Endothelial cell of umbilical vein (primary cell): ENCODE results near the gene OPCML. TPM values are rescaled to one million over a fixed set of nuclear protein-coding genes. Genes with fewer than 3 reads are reported as not detected.

Experiments used
- BruUV-seq: library from RNA; stranded (reverse); fragments of 400-500 nt; replicated peaks from 2 replicates; lab custom pipeline; 2021; lab: Mats Ljungman, UMichigan
- CTCF ChIA-PET: fragments of 300-600, 350-600 bp; sonication (Branson Sonifier 250); formaldehyde crosslinking; loops from one replicate; lab custom pipeline; 2021; ENCODE audit warnings: antibody characterized with exemption, inconsistent platforms; lab: Charles Lee
- POLR2A ChIA-PET: fragments of 300-600, 350-600 bp; sonication (Branson Sonifier 250); formaldehyde crosslinking; loops from one replicate; lab custom pipeline; 2021; ENCODE audit warnings: antibody characterized with exemption, inconsistent platforms; lab: Charles Lee
- DNase-seq: peaks from one replicate; pipeline ENCODE4 v3.0.0-alpha.2; 2011; ENCODE audit warnings: low read depth, low spot score
- FAIRE-seq: peaks from 2 replicates; lab custom pipeline; 2011; peaks lifted over from hg19 to GRCh38; lab: Jason Lieb, UNC
- H2AFZ ChIP-seq: 2 replicates; pipeline ENCODE4 v1.6.0; 2012; ENCODE audit warnings: low read depth, low read length, control low read depth, inconsistent platforms
- H3K27ac ChIP-seq: 2 replicates; pipeline ENCODE4 v1.5.1; 2011; ENCODE audit warnings: low read depth, mild to moderate bottlenecking, control low read depth, low read length, moderate library complexity; ENCODE audit not compliant: insufficient read depth
- H3K27me3 ChIP-seq, 2 experiments: 2 replicates each; pipeline versions ENCODE4 v1.6.0 to v1.6.1; 2011; ENCODE audit warnings: low read length in 2 of 2, mixed read lengths in 1 of 2; ENCODE audit not compliant: control insufficient read depth in 2 of 2, insufficient read depth in 2 of 2
- H3K36me3 ChIP-seq, 2 experiments: 2 replicates in 1 of 2; 3 replicates in 1 of 2; pipeline ENCODE4 v1.5.1; 2011; ENCODE audit warnings: low read length in 2 of 2, mild to moderate bottlenecking in 1 of 2, moderate library complexity in 1 of 2; ENCODE audit not compliant: control insufficient read depth in 2 of 2, insufficient read depth in 2 of 2; ENCODE audit errors: extremely low read depth in 1 of 2
- H3K4me1 ChIP-seq: 3 replicates; pipeline ENCODE4 v1.5.1; 2011; ENCODE audit warnings: mild to moderate bottlenecking, low read length; ENCODE audit not compliant: control insufficient read depth, insufficient read depth; ENCODE audit errors: extremely low read depth
- H3K4me2 ChIP-seq: 2 replicates; pipeline ENCODE4 v1.6.1; 2011; ENCODE audit warnings: low read length, control low read depth, mixed read lengths; ENCODE audit not compliant: insufficient read depth
- H3K4me3 ChIP-seq, 3 experiments: fragments of 200-600 bp in 1 of 3; sonication (generic), shearing (Covaris generic) in 1 of 3; replicated peaks in 1 of 3; 2 replicates each; pipeline ENCODE4 v1.5.1; 2011 to 2016; ENCODE audit warnings: control low read depth in 3 of 3, low read length in 3 of 3, mild to moderate bottlenecking in 2 of 3, inconsistent platforms in 1 of 3, low read depth in 1 of 3, moderate library complexity in 1 of 3; ENCODE audit not compliant: insufficient read depth in 1 of 3
- H3K79me2 ChIP-seq: 2 replicates; pipeline ENCODE4 v1.6.0; 2012; ENCODE audit warnings: low read length, inconsistent platforms; ENCODE audit not compliant: control insufficient read depth, insufficient read depth
- H3K9ac ChIP-seq: replicated peaks from 2 replicates; pipeline ENCODE3; 2011; ENCODE audit warnings: low read length, control low read depth; ENCODE audit not compliant: insufficient read depth; ENCODE audit errors: extremely low read depth
- H3K9me1 ChIP-seq: replicated peaks from 3 replicates; pipeline ENCODE4 v1.6.0; 2011; ENCODE audit warnings: mild to moderate bottlenecking, low read length; ENCODE audit not compliant: control insufficient read depth, insufficient read depth; ENCODE audit errors: extremely low read depth
- H3K9me3 ChIP-seq: replicated peaks from 2 replicates; pipeline ENCODE4 v1.5.1; 2012; ENCODE audit warnings: low read length, inconsistent platforms; ENCODE audit not compliant: control insufficient read depth, insufficient read depth
- H4K20me1 ChIP-seq: replicated peaks from 2 replicates; pipeline ENCODE3; 2011; ENCODE audit warnings: mild to moderate bottlenecking, low read length; ENCODE audit not compliant: control insufficient read depth, insufficient read depth; ENCODE audit errors: extremely low read depth
- EZH2 ChIP-seq: IDR thresholded peaks from 2 replicates; pipeline ENCODE4 v1.6.1; 2012; ENCODE audit warnings: borderline replicate concordance, low read depth, mild to moderate bottlenecking, moderate library complexity, low read length, inconsistent platforms; ENCODE audit not compliant: severe bottlenecking
- FOS ChIP-seq: IDR thresholded peaks from 2 replicates; pipeline ENCODE4 v1.6.1; 2011; ENCODE audit warnings: mild to moderate bottlenecking, low read length, moderate library complexity, borderline replicate concordance; ENCODE audit not compliant: insufficient read depth
- GATA2 ChIP-seq: IDR thresholded peaks from 2 replicates; pipeline ENCODE4 v1.7.0; 2011; ENCODE audit warnings: low read depth, mild to moderate bottlenecking, moderate library complexity, mixed read lengths, low read length; ENCODE audit not compliant: insufficient read length, insufficient read depth
- JUN ChIP-seq: IDR thresholded peaks from 2 replicates; pipeline ENCODE4 v1.6.1; 2011; ENCODE audit warnings: borderline replicate concordance, low read depth; ENCODE audit not compliant: insufficient read length, insufficient read depth
- MYC ChIP-seq: IDR thresholded peaks from one replicate; pipeline ENCODE4 v1.6.1; 2011; ENCODE audit warnings: mild to moderate bottlenecking, low read depth, low read length
- POLR2A ChIP-seq: IDR thresholded peaks from 2 replicates; pipeline ENCODE4 v1.6.1; 2012; ENCODE audit warnings: low read depth, mild to moderate bottlenecking, control low read depth, low read length
- POLR2AphosphoS5 ChIP-seq: IDR thresholded peaks from 2 replicates; pipeline ENCODE4 v1.6.1; 2012; ENCODE audit warnings: low read depth, mild to moderate bottlenecking, control low read depth, low read length, moderate library complexity; ENCODE audit not compliant: insufficient read depth
- dilution Hi-C: fragments of 300-500 bp; cut with MboI; formaldehyde crosslinking; loops from one replicate; pipeline ENCODE4 v1.15.0; 2019; ENCODE audit warnings: low sequenced_read_pairs; ENCODE audit not compliant: extremely low pct_ligation_motif_present
- intact Hi-C: fragments of 100-400 bp; cut with micrococcal nuclease; formaldehyde crosslinking; loops from one replicate; pipeline ENCODE4 v1.10.0; 2022
- polyA plus RNA-seq, 4 experiments: library from polyadenylated mRNA; depleted of rRNA in 3 of 4; stranded (reverse) in 3 of 4; unstranded in 1 of 4; fragments of >200 nt; gene quantifications; 2 replicates each; pipeline versions ENCODE4 v1.2.1 to v1.2.3, GENCODE V29; 2011 to 2012; ENCODE audit warnings: missing spikeins in 1 of 4
- total RNA-seq: library from RNA; stranded (reverse); gene quantifications from 2 replicates; pipeline ENCODE4 v1.2.3, GENCODE V29; 2021
- TF ChIP-seq, protein P1 (sequence below): IDR thresholded peaks from 2 replicates; pipeline ENCODE4 v1.6.1; 2011; ENCODE audit not compliant: insufficient read depth, insufficient read length
- TF ChIP-seq, protein P2 (sequence below), 2 donors: IDR thresholded peaks; 1 replicate in 1 of 2; 2 replicates in 1 of 2; pipeline ENCODE4 v1.5.1; 2011; ENCODE audit warnings: low read length in 2 of 2, mild to moderate bottlenecking in 2 of 2, moderate library complexity in 2 of 2, control low read depth in 1 of 2, inconsistent platforms in 1 of 2, low read depth in 1 of 2; ENCODE audit not compliant: insufficient read depth in 1 of 2; ENCODE audit errors: extremely low read depth in 1 of 2

OPCML gene
- total and polyA plus RNA-seq, 2 donors (not counting 3 experiments of a cell fraction or from before 2014, with no cell fraction given) = not detected

DNA sequence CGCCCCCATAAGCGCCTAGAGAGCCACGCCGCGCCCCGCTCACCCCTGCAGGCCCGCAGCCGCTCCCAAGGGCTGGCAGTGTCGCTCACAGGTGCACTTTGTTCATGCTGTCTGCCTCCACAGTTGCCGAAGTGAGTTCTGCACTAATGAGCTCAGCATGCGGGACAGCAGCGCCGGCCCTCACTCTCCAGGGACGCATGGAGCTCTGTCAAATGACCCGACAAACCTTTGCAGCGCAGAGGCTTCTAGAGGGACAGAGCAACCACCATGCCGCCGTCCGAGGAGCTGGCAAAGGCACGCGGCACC is 170.7 kb downstream of the OPCML start:
- no peaks in the 10 kb centered on the region for H3K9me1 ChIP-seq
- intact Hi-C loops = no loop called here
- CTCF ChIA-PET = interaction anchor here (1.1 kb wide), 1 partner anchor 181 kb away, joined by 3 read pairs; no protein-coding TSS in a partner anchor

More for the DNA sequence above, 170.7 kb downstream of the OPCML start:
- TF ChIP-seq POLR2A (no peak), GATA2 (no peak), JUN (no peak), FOS (no peak), MYC (no peak), EZH2 (no peak), POLR2AphosphoS5 (no peak)
- TF ChIP-seq, protein P1, sequence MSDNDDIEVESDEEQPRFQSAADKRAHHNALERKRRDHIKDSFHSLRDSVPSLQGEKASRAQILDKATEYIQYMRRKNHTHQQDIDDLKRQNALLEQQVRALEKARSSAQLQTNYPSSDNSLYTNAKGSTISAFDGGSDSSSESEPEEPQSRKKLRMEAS = no peak
- TF ChIP-seq, protein P2, sequence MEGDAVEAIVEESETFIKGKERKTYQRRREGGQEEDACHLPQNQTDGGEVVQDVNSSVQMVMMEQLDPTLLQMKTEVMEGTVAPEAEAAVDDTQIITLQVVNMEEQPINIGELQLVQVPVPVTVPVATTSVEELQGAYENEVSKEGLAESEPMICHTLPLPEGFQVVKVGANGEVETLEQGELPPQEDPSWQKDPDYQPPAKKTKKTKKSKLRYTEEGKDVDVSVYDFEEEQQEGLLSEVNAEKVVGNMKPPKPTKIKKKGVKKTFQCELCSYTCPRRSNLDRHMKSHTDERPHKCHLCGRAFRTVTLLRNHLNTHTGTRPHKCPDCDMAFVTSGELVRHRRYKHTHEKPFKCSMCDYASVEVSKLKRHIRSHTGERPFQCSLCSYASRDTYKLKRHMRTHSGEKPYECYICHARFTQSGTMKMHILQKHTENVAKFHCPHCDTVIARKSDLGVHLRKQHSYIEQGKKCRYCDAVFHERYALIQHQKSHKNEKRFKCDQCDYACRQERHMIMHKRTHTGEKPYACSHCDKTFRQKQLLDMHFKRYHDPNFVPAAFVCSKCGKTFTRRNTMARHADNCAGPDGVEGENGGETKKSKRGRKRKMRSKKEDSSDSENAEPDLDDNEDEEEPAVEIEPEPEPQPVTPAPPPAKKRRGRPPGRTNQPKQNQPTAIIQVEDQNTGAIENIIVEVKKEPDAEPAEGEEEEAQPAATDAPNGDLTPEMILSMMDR (IDR thresholded peaks at IDR 0.05; ENCODE audit: extremely low read depth in 1 of 2, insufficient read depth in 1 of 2, low read depth in 1 of 2, low read length in 2 of 2) = no peak
- Histone ChIP-seq H3K4me3 (no peak overlapping the region), H3K9ac (no peak overlapping the region), H3K4me1 (no peaks in the 10 kb centered on the region), H3K79me2 (no peaks in the 10 kb centered on the region), H3K36me3 (no peaks in the 10 kb centered on the region), H3K9me3 (peaks cover 7% of the 10 kb centered on the region), H3K4me2 (no peak overlapping the region), H2AFZ (no peak overlapping the region), H3K27ac (no peak overlapping the region), H4K20me1 (no peaks in the 10 kb centered on the region), H3K27me3 (no peaks in the 10 kb centered on the region)
- FAIRE-seq (no peak), DNase-seq (no peak)
- BruUV-seq = no TSS peak
- dilution Hi-C loops = no loop called here
- POLR2A ChIA-PET = no interaction called here
